Measurements from ENCODE around the gene APCDD1. TPM values are rescaled to one million over a fixed set of nuclear protein-coding genes. Genes with fewer than 3 reads are reported as not detected.
"Not testable (repeated sequence)": the region's sequence is repeated elsewhere in the genome, so short reads cannot be mapped to it uniquely, and the experiment has no call there.

APCDD1 gene
- polyA plus RNA-seq, 1 experiment = 0.01 TPM

- DNase-seq (ENCODE audit: low read depth, low spot score) = no peak
- ChIA-PET CTCF (no interaction called here), POLR2A (no interaction called here)
- TF ChIP-seq CTCF (IDR thresholded peaks at IDR 0.05; ENCODE audit: low read depth, low read length) = no peak
- Histone ChIP-seq H3K27me3 (ENCODE audit: control insufficient read depth, insufficient read depth, low read length) (peaks cover 2% of the 10 kb centered on the region), H3K4me3 (ENCODE audit: low read depth, low read length) (no peak overlapping the region), H3K9me3 (ENCODE audit: control insufficient read depth, insufficient read depth, low read length) (no peaks in the 10 kb centered on the region; the same call in 1 of the 2 replicates), H3K27ac (ENCODE audit: low read depth, low read length) (no peak overlapping the region)
Measured at GRCh38 chr18:10500038-10500437, 45.6 kb downstream of the APCDD1 start.

GRCh38 chr18:10504723-10505122 is 50.3 kb downstream of the APCDD1 start:
- ChIA-PET CTCF (no interaction called here), POLR2A (no interaction called here)
- Histone ChIP-seq H3K27ac (ENCODE audit: low read depth, low read length) (no peak overlapping the region), H3K27me3 (ENCODE audit: control insufficient read depth, insufficient read depth, low read length) (no peaks in the 10 kb centered on the region), H3K9me3 (ENCODE audit: control insufficient read depth, insufficient read depth, low read length) (peaks cover 20% of the 10 kb centered on the region), H3K4me3 (ENCODE audit: low read depth, low read length) (no peak overlapping the region)
- TF ChIP-seq CTCF (IDR thresholded peaks at IDR 0.05; ENCODE audit: low read depth, low read length) = no peak
- DNase-seq (ENCODE audit: low read depth, low spot score) = no peak

GRCh38 chr18:10505892-10506291 is 51.5 kb downstream of the APCDD1 start:
- H3K27ac ChIP-seq (ENCODE audit: low read depth, low read length); DNase-seq (ENCODE audit: low read depth, low spot score); H3K27me3 ChIP-seq (ENCODE audit: control insufficient read depth, insufficient read depth, low read length); H3K4me3 ChIP-seq (ENCODE audit: low read depth, low read length); CTCF ChIA-PET: not testable (repeated sequence)
- POLR2A ChIA-PET = interaction anchor here (0.7 kb wide), 1 partner anchor 476 kb away, joined by 3 read pairs; no protein-coding TSS in a partner anchor
- H3K9me3 ChIP-seq (ENCODE audit: control insufficient read depth, insufficient read depth, low read length) = peaks cover 20% of the 10 kb centered on the region

GRCh38 chr18:10508591-10508990 is 54.2 kb downstream of the APCDD1 start:
- Histone ChIP-seq H3K9me3 (ENCODE audit: control insufficient read depth, insufficient read depth, low read length) (peaks cover 20% of the 10 kb centered on the region), H3K27me3 (ENCODE audit: control insufficient read depth, insufficient read depth, low read length) (peaks cover 3% of the 10 kb centered on the region), H3K27ac (ENCODE audit: low read depth, low read length) (no peak overlapping the region), H3K4me3 (ENCODE audit: low read depth, low read length) (no peak overlapping the region)
- ChIA-PET CTCF (no interaction called here), POLR2A (no interaction called here)
- no peak for DNase-seq (ENCODE audit: low read depth, low spot score)
- TF ChIP-seq CTCF (IDR thresholded peaks at IDR 0.05; ENCODE audit: low read depth, low read length) = no peak

GRCh38 chr18:10511236-10511635 is 56.8 kb downstream of the APCDD1 start:
- H3K9me3 ChIP-seq (ENCODE audit: control insufficient read depth, insufficient read depth, low read length) = peaks cover 15% of the 10 kb centered on the region
- ChIA-PET POLR2A (no interaction called here), CTCF (no interaction called here)
- no peak overlapping the region for H3K4me3 ChIP-seq (ENCODE audit: low read depth, low read length)
- DNase-seq (ENCODE audit: low read depth, low spot score) = no peak
- H3K27me3 ChIP-seq (ENCODE audit: control insufficient read depth, insufficient read depth, low read length) = peaks cover 10% of the 10 kb centered on the region
- no peak overlapping the region for H3K27ac ChIP-seq (ENCODE audit: low read depth, low read length)
- TF ChIP-seq CTCF (IDR thresholded peaks at IDR 0.05; ENCODE audit: low read depth, low read length) = no peak

GRCh38 chr18:10514082-10514481 is 59.6 kb downstream of the APCDD1 start:
- no peak for DNase-seq (ENCODE audit: low read depth, low spot score)
- Histone ChIP-seq H3K27ac (ENCODE audit: low read depth, low read length) (no peak overlapping the region), H3K4me3 (ENCODE audit: low read depth, low read length) (no peak overlapping the region), H3K27me3 (ENCODE audit: control insufficient read depth, insufficient read depth, low read length) (peaks cover 26% of the 10 kb centered on the region), H3K9me3 (ENCODE audit: control insufficient read depth, insufficient read depth, low read length) (peaks cover 3% of the 10 kb centered on the region; the same call in 1 of the 2 replicates)
- no peak for TF ChIP-seq CTCF (IDR thresholded peaks at IDR 0.05; ENCODE audit: low read depth, low read length)
- ChIA-PET POLR2A (no interaction called here), CTCF (interaction anchor here (1.4 kb wide), 1 partner anchor 542 kb away, joined by 5 read pairs; no protein-coding TSS in a partner anchor)

All from AG04450 (cell line).